Activated CD4-positive, alpha-beta T cell treated with anti-CD3 and anti-CD28 coated beads, Interleukin-2, amount 10 ng/mL, durations not matched to agents 7 days and 5 days (primary cell): ENCODE data around the gene PLA2G4B. TPM values are rescaled to one million over a fixed set of nuclear protein-coding genes. Genes with fewer than 3 reads are reported as not detected.

Experiments used
- CTCF ChIA-PET: fragments of 350-600 bp; sonication (Branson Sonifier 250); formaldehyde crosslinking; loops from one replicate; lab custom pipeline; 2021; ENCODE audit warnings: antibody characterized with exemption; lab: Charles Lee
- POLR2A ChIA-PET: fragments of 350-600 bp; sonication (Branson Sonifier 250); formaldehyde crosslinking; loops from one replicate; lab custom pipeline; 2021; ENCODE audit warnings: antibody characterized with exemption; lab: Charles Lee
- DNase-seq: peaks from one replicate; pipeline ENCODE4 v3.0.0-alpha.2; 2020
- H3K27ac Mint-ChIP-seq: one replicate; pipeline ENCODE4 v1.8.0; 2021; ENCODE audit warnings: mild to moderate bottlenecking, moderate library complexity, mixed read lengths
- H3K27me3 Mint-ChIP-seq: one replicate; pipeline ENCODE4 v1.8.0; 2021; ENCODE audit warnings: mixed read lengths
- H3K36me3 Mint-ChIP-seq: one replicate; pipeline ENCODE4 v1.8.0; 2021; ENCODE audit warnings: low read depth, mixed read lengths
- H3K4me1 Mint-ChIP-seq: one replicate; pipeline ENCODE4 v1.8.0; 2021; ENCODE audit warnings: mixed read lengths
- H3K4me3 Mint-ChIP-seq: one replicate; pipeline ENCODE4 v1.8.0; 2021; ENCODE audit warnings: mild to moderate bottlenecking, moderate library complexity, mixed read lengths
- H3K9me3 Mint-ChIP-seq: one replicate; pipeline ENCODE4 v1.8.0; 2021; ENCODE audit warnings: mixed read lengths
- total RNA-seq, 2 experiments: library from RNA; stranded (reverse); gene quantifications; one replicate each; pipeline ENCODE4 v1.2.3, GENCODE V29; 2021

PLA2G4B gene
- total RNA-seq, 2 experiments from 2014 or later: 10.5 to 17.0 TPM

- POLR2A ChIA-PET: interaction anchor here (0.6 kb wide), 1 partner anchor 1169 kb away, joined by 3 read pairs; no protein-coding TSS in a partner anchor
- no peak overlapping the region for H3K4me3 Mint-ChIP-seq
- CTCF ChIA-PET: interaction anchor here (0.8 to 1.3 kb wide), 4 partner anchors 11 to 108 kb away, joined by 3 to 4 read pairs (median 3); partner anchors contain the start of gene MAPKBP1
These were observed 42.9 kb downstream of the PLA2G4B start for GRCh38 chr15:41881550-41881919.

GRCh38 chr15:41881920-41882688 lies 43.5 kb downstream of the PLA2G4B start:
- H3K36me3 Mint-ChIP-seq: no peaks in the 10 kb centered on the region
- peaks cover 11% of the 10 kb centered on the region for H3K4me1 Mint-ChIP-seq
- no peaks in the 10 kb centered on the region for H3K9me3 Mint-ChIP-seq
- DNase-seq: no peak
- POLR2A ChIA-PET: no interaction called here
- no peak overlapping the region for H3K4me3 Mint-ChIP-seq
- peaks cover 6% of the 10 kb centered on the region for H3K27me3 Mint-ChIP-seq
- H3K27ac Mint-ChIP-seq: no peak overlapping the region
- CTCF ChIA-PET: interaction anchor here (1.0 to 1.3 kb wide), 5 partner anchors 8 to 108 kb away, joined by 3 to 4 read pairs (median 3); partner anchors contain the start of gene MAPKBP1

More at GRCh38 chr15:41881550-41881919, 42.9 kb downstream of the PLA2G4B start:
- no peak for DNase-seq
- Mint-ChIP-seq H3K27ac (no peak overlapping the region), H3K27me3 (peaks cover 6% of the 10 kb centered on the region), H3K4me1 (peaks cover 11% of the 10 kb centered on the region), H3K9me3 (no peaks in the 10 kb centered on the region), H3K36me3 (no peaks in the 10 kb centered on the region)

- Mint-ChIP-seq H3K4me1 (peaks cover 14% of the 10 kb centered on the region), H3K36me3 (no peaks in the 10 kb centered on the region), H3K9me3 (no peaks in the 10 kb centered on the region), H3K27me3 (peaks cover 6% of the 10 kb centered on the region), H3K4me3 (no peak overlapping the region), H3K27ac (no peak overlapping the region)
- POLR2A ChIA-PET: no interaction called here
- DNase-seq: no peak
- CTCF ChIA-PET: interaction anchor here (1.1 to 1.2 kb wide), 2 partner anchors 9 to 28 kb away, joined by 3 read pairs; no protein-coding TSS in a partner anchor
These were observed 44.2 kb downstream of the PLA2G4B start for GRCh38 chr15:41882689-41883483.

GRCh38 chr15:41883484-41883825 lies 44.8 kb downstream of the PLA2G4B start:
- H3K27me3 Mint-ChIP-seq: peaks cover 6% of the 10 kb centered on the region
- ChIA-PET CTCF (interaction anchor here (1.2 to 2.1 kb wide), 3 partner anchors 10 to 109 kb away, joined by 3 to 5 read pairs (median 3); partner anchors contain the start of gene MAPKBP1), POLR2A (no interaction called here)
- DNase-seq: no peak
- no peaks in the 10 kb centered on the region for H3K36me3 Mint-ChIP-seq
- H3K4me3 Mint-ChIP-seq: no peak overlapping the region
- peaks cover 18% of the 10 kb centered on the region for H3K4me1 Mint-ChIP-seq
- no peaks in the 10 kb centered on the region for H3K9me3 Mint-ChIP-seq
- H3K27ac Mint-ChIP-seq: no peak overlapping the region

GRCh38 chr15:41884458-41884857 lies 45.8 kb downstream of the PLA2G4B start:
- peaks cover 3% of the 10 kb centered on the region for H3K9me3 Mint-ChIP-seq
- H3K27me3 Mint-ChIP-seq: peaks cover 6% of the 10 kb centered on the region
- POLR2A ChIA-PET: no interaction called here
- no peaks in the 10 kb centered on the region for H3K36me3 Mint-ChIP-seq
- CTCF ChIA-PET: interaction anchor here (1.5 to 2.1 kb wide), 2 partner anchors 11 to 110 kb away, joined by 3 to 5 read pairs; partner anchors contain the start of gene MAPKBP1
- no peak overlapping the region for H3K4me3 Mint-ChIP-seq
- H3K4me1 Mint-ChIP-seq: peaks cover 28% of the 10 kb centered on the region
- DNase-seq: no peak
- no peak overlapping the region for H3K27ac Mint-ChIP-seq

GRCh38 chr15:41885321-41885720 lies 46.7 kb downstream of the PLA2G4B start:
- peaks cover 6% of the 10 kb centered on the region for H3K27me3 Mint-ChIP-seq
- H3K27ac Mint-ChIP-seq: no peak overlapping the region
- peaks cover 3% of the 10 kb centered on the region for H3K9me3 Mint-ChIP-seq
- H3K4me1 Mint-ChIP-seq: peaks cover 30% of the 10 kb centered on the region
- H3K36me3 Mint-ChIP-seq: no peaks in the 10 kb centered on the region
- POLR2A ChIA-PET: no interaction called here
- no peak for DNase-seq
- no peak overlapping the region for H3K4me3 Mint-ChIP-seq
- CTCF ChIA-PET: interaction anchor here (2.1 kb wide), 1 partner anchor 10 kb away, joined by 5 read pairs; no protein-coding TSS in a partner anchor

GRCh38 chr15:41885841-41886240 lies 47.2 kb downstream of the PLA2G4B start:
- DNase-seq: no peak
- CTCF ChIA-PET: interaction anchor here (1.4 kb wide), 1 partner anchor 19 kb away, joined by 4 read pairs; no protein-coding TSS in a partner anchor
- Mint-ChIP-seq H3K4me3 (no peak overlapping the region), H3K9me3 (peaks cover 3% of the 10 kb centered on the region), H3K27me3 (peaks cover 6% of the 10 kb centered on the region), H3K36me3 (no peaks in the 10 kb centered on the region), H3K27ac (no peak overlapping the region), H3K4me1 (peaks cover 30% of the 10 kb centered on the region)
- POLR2A ChIA-PET: no interaction called here

- H3K36me3 Mint-ChIP-seq: no peaks in the 10 kb centered on the region
- no peaks in the 10 kb centered on the region for H3K27me3 Mint-ChIP-seq
- no peak overlapping the region for H3K27ac Mint-ChIP-seq
- H3K4me1 Mint-ChIP-seq: peaks cover 25% of the 10 kb centered on the region
- CTCF ChIA-PET: interaction anchor here (1.0 to 1.4 kb wide), 2 partner anchors 18 to 117 kb away, joined by 3 to 4 read pairs; no protein-coding TSS in a partner anchor
- DNase-seq: no peak
- POLR2A ChIA-PET: no interaction called here
- H3K9me3 Mint-ChIP-seq: peaks cover 3% of the 10 kb centered on the region
- H3K4me3 Mint-ChIP-seq: no peak overlapping the region
These were observed 48.1 kb downstream of the PLA2G4B start for GRCh38 chr15:41886741-41887140.

- Mint-ChIP-seq H3K36me3 (no peaks in the 10 kb centered on the region), H3K27ac (peak overlapping the region; percentile 75)
- CTCF ChIA-PET: interaction anchor here (1.0 to 1.4 kb wide), 2 partner anchors 18 to 118 kb away, joined by 3 to 4 read pairs; no protein-coding TSS in a partner anchor
These were observed 48.5 kb downstream of the PLA2G4B start for GRCh38 chr15:41887161-41887560.

GRCh38 chr15:41887893-41888292 lies 49.2 kb downstream of the PLA2G4B start:
- no peak for DNase-seq
- no peak overlapping the region for H3K4me3 Mint-ChIP-seq
- POLR2A ChIA-PET: no interaction called here
- H3K27ac Mint-ChIP-seq: peak overlapping the region; percentile 75
- peaks cover 33% of the 10 kb centered on the region for H3K4me1 Mint-ChIP-seq
- no peaks in the 10 kb centered on the region for H3K36me3 Mint-ChIP-seq
- peaks cover 3% of the 10 kb centered on the region for H3K9me3 Mint-ChIP-seq
- CTCF ChIA-PET: no interaction called here
- no peaks in the 10 kb centered on the region for H3K27me3 Mint-ChIP-seq

More at GRCh38 chr15:41887161-41887560, 48.5 kb downstream of the PLA2G4B start:
- Mint-ChIP-seq H3K9me3 (peaks cover 3% of the 10 kb centered on the region), H3K4me3 (no peak overlapping the region), H3K27me3 (no peaks in the 10 kb centered on the region), H3K4me1 (peaks cover 28% of the 10 kb centered on the region)
- POLR2A ChIA-PET: no interaction called here
- DNase-seq: no peak

GRCh38 chr15:41888662-41889253 lies 50.1 kb downstream of the PLA2G4B start:
- DNase-seq: no peak
- Mint-ChIP-seq H3K27me3 (no peaks in the 10 kb centered on the region), H3K4me1 (peaks cover 42% of the 10 kb centered on the region), H3K36me3 (no peaks in the 10 kb centered on the region), H3K9me3 (peaks cover 3% of the 10 kb centered on the region), H3K4me3 (no peak overlapping the region), H3K27ac (peak overlapping the region; percentile 54)
- ChIA-PET CTCF (no interaction called here), POLR2A (no interaction called here)

GRCh38 chr15:41890050-41890690 lies 51.5 kb downstream of the PLA2G4B start:
- H3K9me3 Mint-ChIP-seq: peaks cover 3% of the 10 kb centered on the region
- peaks cover 55% of the 10 kb centered on the region for H3K4me1 Mint-ChIP-seq
- H3K4me3 Mint-ChIP-seq: no peak overlapping the region
- no peaks in the 10 kb centered on the region for H3K36me3 Mint-ChIP-seq
- CTCF ChIA-PET: interaction anchor here (0.6 to 1.3 kb wide), 3 partner anchors 13 to 1258 kb away, joined by 3 read pairs; no protein-coding TSS in a partner anchor
- POLR2A ChIA-PET: no interaction called here
- no peak overlapping the region for H3K27ac Mint-ChIP-seq
- no peak for DNase-seq
- no peaks in the 10 kb centered on the region for H3K27me3 Mint-ChIP-seq
